Activated CD8-positive, alpha-beta T cell treated with anti-CD3 and anti-CD28 coated beads for 36 hours (primary cell): ENCODE measurements around the gene ARHGAP4. TPM values are rescaled to one million over a fixed set of nuclear protein-coding genes. Genes with fewer than 3 reads are reported as not detected.
A peak's percentile ranks its signal among the peaks of the same experiment; 100 is the strongest.

ENCODE experiments used
- ATAC-seq: fragments of 200-7000 bp; cut with Tn5 transposase; one replicate; pipeline ENCODE4 v1.10.0; 2021; ENCODE audit warnings: mild to moderate bottlenecking, moderate library complexity
- CTCF ChIA-PET: fragments of 350-600 bp; sonication (Branson Sonifier 250); formaldehyde crosslinking; loops from one replicate; lab custom pipeline; 2021; ENCODE audit warnings: antibody characterized with exemption; lab: Charles Lee
- POLR2A ChIA-PET: fragments of 350-600 bp; sonication (Branson Sonifier 250); formaldehyde crosslinking; loops from one replicate; lab custom pipeline; 2021; ENCODE audit warnings: antibody characterized with exemption; lab: Charles Lee
- DNase-seq: peaks from one replicate; pipeline ENCODE4 v3.0.0-alpha.2; 2020
- H3K27ac Mint-ChIP-seq: one replicate; pipeline ENCODE4 v1.8.0; 2021; ENCODE audit warnings: mild to moderate bottlenecking, mixed read lengths
- H3K27me3 Mint-ChIP-seq: one replicate; pipeline ENCODE4 v1.8.0; 2021; ENCODE audit warnings: mixed read lengths
- H3K36me3 Mint-ChIP-seq: one replicate; pipeline ENCODE4 v1.8.0; 2021; ENCODE audit warnings: low read depth, mixed read lengths
- H3K4me1 Mint-ChIP-seq: one replicate; pipeline ENCODE4 v1.8.0; 2021; ENCODE audit warnings: low read depth, mixed read lengths
- H3K4me3 Mint-ChIP-seq: one replicate; pipeline ENCODE4 v1.8.0; 2021; ENCODE audit warnings: mild to moderate bottlenecking, moderate library complexity, mixed read lengths
- H3K9me3 Mint-ChIP-seq: one replicate; pipeline ENCODE4 v1.8.0; 2021; ENCODE audit warnings: mixed read lengths
- intact Hi-C: fragments of 100-400 bp; cut with micrococcal nuclease; formaldehyde crosslinking; loops from one replicate; pipeline ENCODE4 v1.10.0; 2022
- total RNA-seq, 2 experiments: library from RNA; stranded (reverse); gene quantifications; one replicate each; pipeline ENCODE4 v1.2.3, GENCODE V29; 2021
- TF ChIP-seq, protein P1 (sequence below): fragments of 200-600 bp; IDR thresholded peaks from one replicate; pipeline ENCODE4 v1.8.0; 2022; ENCODE audit warnings: antibody characterized with exemption, mild to moderate bottlenecking

ARHGAP4 gene
- total RNA-seq, 2 experiments from 2014 or later: 128 to 130 TPM

DNA sequence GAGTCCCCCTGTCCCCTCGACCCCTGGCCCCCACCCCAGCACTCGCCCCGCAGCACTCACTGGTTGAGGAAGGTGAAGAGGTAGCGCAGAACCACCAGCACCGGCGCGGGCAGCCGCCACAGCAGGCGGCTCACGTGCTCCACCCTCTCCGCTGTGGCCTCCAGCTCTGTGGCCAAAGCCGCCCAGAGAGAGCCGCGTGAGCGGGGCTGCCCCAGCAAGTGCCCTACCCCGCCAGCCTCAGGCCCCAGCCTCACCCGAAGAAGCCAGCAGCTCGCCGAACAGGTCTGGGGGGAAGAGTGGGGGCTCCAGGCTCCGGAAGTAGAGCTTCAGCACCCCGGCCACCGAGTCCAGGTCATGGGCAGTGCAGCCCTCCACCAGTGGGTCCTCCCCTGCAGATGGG, 15.6 kb downstream of the ARHGAP4 start:
- Mint-ChIP-seq H3K27me3 (no peaks in the 10 kb centered on the region), H3K4me3 (no peak overlapping the region), H3K4me1 (peaks cover 13% of the 10 kb centered on the region), H3K27ac (no peak overlapping the region), H3K36me3 (peaks cover 3% of the 10 kb centered on the region), H3K9me3 (no peaks in the 10 kb centered on the region)
- DNase-seq (no peak), ATAC-seq (no peak)
- intact Hi-C loops: no loop called here
- ChIA-PET POLR2A (interaction anchor here (0.7 to 2.0 kb wide), 3 partner anchors 13 to 34 kb away, joined by 3 to 5 read pairs (median 5); partner anchors contain the start of gene RENBP), CTCF (interaction anchor here (0.8 to 1.1 kb wide), 2 partner anchors 11 to 15 kb away, joined by 3 read pairs; partner anchors contain the start of gene ARHGAP4)
- TF ChIP-seq, protein P1, sequence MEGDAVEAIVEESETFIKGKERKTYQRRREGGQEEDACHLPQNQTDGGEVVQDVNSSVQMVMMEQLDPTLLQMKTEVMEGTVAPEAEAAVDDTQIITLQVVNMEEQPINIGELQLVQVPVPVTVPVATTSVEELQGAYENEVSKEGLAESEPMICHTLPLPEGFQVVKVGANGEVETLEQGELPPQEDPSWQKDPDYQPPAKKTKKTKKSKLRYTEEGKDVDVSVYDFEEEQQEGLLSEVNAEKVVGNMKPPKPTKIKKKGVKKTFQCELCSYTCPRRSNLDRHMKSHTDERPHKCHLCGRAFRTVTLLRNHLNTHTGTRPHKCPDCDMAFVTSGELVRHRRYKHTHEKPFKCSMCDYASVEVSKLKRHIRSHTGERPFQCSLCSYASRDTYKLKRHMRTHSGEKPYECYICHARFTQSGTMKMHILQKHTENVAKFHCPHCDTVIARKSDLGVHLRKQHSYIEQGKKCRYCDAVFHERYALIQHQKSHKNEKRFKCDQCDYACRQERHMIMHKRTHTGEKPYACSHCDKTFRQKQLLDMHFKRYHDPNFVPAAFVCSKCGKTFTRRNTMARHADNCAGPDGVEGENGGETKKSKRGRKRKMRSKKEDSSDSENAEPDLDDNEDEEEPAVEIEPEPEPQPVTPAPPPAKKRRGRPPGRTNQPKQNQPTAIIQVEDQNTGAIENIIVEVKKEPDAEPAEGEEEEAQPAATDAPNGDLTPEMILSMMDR: no peak

DNA sequence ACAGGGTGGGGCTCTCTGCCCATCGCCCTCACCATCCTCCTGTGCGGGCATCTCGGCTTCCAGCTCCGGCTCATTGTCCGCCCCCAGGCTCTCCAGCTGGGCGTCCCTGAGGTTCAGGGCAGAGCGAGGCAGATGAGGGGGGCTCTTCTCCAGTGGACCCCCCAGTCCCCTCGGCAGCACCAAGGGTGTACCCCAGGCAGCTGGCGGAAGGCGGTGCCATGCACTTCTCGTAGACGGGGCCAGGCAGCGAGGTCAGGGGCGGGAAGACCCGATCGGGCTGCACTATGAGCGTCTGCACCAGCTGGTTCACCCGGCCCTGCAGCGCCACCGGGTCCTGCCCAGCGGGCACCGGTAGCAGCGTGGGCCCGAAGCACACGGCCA, 16.1 kb downstream of the ARHGAP4 start:
- TF ChIP-seq, protein P1: no peak
- CTCF ChIA-PET: interaction anchor here (1.1 kb wide), 1 partner anchor 16 kb away, joined by 3 read pairs; the partner anchor contains the start of gene ARHGAP4

DNA sequence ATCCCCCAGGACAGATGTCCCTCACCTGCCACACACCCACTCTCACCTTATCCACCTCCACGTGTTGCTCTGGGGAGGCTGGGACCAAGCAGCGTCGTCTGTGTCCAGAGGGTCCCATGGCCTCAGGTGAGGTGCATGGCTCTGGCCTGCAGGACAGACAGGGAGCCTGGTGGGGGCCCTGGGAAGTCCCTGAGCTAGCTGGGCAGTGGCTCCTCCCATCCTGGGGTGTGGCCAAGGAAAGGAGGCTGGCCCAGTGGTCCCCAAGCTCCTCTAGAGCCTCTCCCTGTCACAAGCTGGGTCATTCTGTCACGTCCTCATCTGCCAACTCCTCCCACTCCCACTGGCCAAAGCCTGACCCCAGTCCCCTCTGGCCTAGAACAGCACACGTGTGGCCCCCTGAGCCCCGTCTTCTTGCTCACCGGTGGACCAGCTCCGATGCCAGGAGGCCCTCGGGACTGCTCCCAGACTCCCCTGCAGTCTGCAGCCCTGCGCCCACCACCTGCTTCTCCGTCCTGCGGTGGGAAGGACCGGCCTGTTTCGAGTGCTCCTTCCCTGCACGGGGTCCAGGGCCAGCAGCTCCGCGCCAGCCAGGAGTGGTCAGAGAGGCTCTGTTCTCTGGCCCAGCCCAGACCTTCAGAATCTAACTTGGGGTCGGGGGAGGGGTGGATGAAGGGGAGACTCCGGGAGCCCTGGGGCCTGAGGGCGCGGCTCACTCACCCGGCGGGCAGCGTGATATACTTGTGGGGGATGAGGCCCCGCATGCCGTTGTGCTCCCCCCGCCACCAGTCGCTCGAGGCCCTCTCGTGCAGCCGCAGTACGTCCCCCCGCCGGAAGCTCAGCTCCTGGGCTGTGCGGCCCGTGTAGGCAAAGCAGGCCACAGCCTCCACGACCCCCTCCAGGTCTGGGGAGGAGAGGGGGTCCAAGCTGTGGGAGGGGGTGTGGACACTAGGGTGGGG, 16.8 kb downstream of the ARHGAP4 start:
- Mint-ChIP-seq H3K27ac (no peak overlapping the region), H3K4me3 (no peak overlapping the region), H3K4me1 (peaks cover 17% of the 10 kb centered on the region), H3K9me3 (no peaks in the 10 kb centered on the region), H3K36me3 (peaks cover 3% of the 10 kb centered on the region), H3K27me3 (no peaks in the 10 kb centered on the region)
- intact Hi-C loops: no loop called here
- ATAC-seq: peak; percentile 46
- TF ChIP-seq, protein P1: no peak
- CTCF ChIA-PET: no interaction called here
- peak; percentile 44 for DNase-seq
- POLR2A ChIA-PET: interaction anchor here (0.7 to 4.7 kb wide), 3 partner anchors 16 to 110 kb away, joined by 3 to 25 read pairs (median 3); partner anchors contain the start of genes ARHGAP4 and RENBP

More for the DNA sequence above, 16.1 kb downstream of the ARHGAP4 start:
- DNase-seq: no peak
- H3K4me3 Mint-ChIP-seq: no peak overlapping the region
- H3K36me3 Mint-ChIP-seq: peaks cover 3% of the 10 kb centered on the region
- peaks cover 14% of the 10 kb centered on the region for H3K4me1 Mint-ChIP-seq
- no peak for ATAC-seq
- no peaks in the 10 kb centered on the region for H3K27me3 Mint-ChIP-seq
- H3K27ac Mint-ChIP-seq: no peak overlapping the region
- POLR2A ChIA-PET: interaction anchor here (0.7 to 2.0 kb wide), 3 partner anchors 13 to 35 kb away, joined by 3 to 5 read pairs (median 5); partner anchors contain the start of gene RENBP
- intact Hi-C loops: no loop called here
- no peaks in the 10 kb centered on the region for H3K9me3 Mint-ChIP-seq

DNA sequence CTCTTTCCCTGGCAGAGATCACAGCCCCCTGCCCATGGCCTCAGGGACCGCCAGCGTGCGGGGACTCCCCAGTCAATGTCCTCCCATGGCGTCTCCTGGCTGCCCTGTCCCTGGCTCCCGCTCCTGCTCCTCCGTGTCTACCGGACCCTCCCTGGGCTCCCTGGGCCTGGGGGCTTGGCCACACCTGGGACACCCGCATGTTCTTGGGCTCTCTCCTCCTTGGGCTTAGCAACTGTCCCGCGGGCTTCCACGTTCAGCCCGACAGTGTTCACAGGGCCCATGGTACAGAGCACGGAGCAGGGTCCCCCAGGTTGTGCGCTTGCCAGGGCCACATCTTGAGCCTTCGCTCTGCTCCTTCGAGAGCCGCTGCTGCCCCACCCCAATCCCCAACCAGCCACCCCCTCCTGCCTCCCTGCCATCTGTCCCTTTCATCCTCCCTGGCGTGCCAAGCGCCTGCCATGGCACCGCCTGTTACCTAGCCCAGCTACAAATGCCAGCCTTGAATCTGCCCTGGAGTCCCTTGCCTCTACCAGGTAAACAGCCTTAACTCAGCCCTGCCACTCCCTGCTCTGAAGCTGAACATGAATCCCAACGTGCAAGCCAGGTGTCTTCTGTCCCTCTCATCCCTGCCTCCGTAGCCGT, 17.7 kb downstream of the ARHGAP4 start:
- Mint-ChIP-seq H3K4me1 (peaks cover 23% of the 10 kb centered on the region), H3K36me3 (peaks cover 3% of the 10 kb centered on the region), H3K27ac (no peak overlapping the region), H3K9me3 (no peaks in the 10 kb centered on the region), H3K4me3 (no peak overlapping the region), H3K27me3 (no peaks in the 10 kb centered on the region)
- DNase-seq (no peak), ATAC-seq (no peak)
- TF ChIP-seq, protein P1: no peak
- intact Hi-C loops: no loop called here
- ChIA-PET CTCF (no interaction called here), POLR2A (interaction anchor here (0.9 to 4.7 kb wide), 3 partner anchors 17 to 109 kb away, joined by 3 to 25 read pairs (median 6); partner anchors contain the start of gene ARHGAP4)
